Measurements from ENCODE around the gene NXPH2. TPM values are rescaled to one million over a fixed set of nuclear protein-coding genes. Genes with fewer than 3 reads are reported as not detected.

The NXPH2 gene
- total and polyA plus RNA-seq, 2 of the 13 experiments (the other 11 are each of a cell fraction or from before 2014, with no cell fraction given): not detected

DNA sequence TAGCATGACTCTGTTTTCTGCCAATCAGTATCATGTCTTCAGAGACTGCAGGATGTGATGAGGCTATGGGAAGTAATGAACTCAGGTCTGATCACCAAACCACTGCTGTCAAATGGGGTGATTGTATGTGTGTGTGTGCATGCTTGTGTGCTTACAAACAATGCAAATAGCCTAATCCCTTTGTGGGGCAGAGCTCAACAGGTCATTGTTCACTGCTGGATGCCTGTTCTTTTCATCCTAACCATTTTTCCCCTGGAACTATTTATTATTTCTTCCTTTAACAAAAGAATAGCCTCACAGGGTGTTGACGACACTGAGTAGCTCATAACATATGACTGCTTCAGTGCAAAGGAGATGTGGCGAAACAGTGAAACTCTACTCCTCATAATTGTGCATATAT is 55.9 kb downstream of the NXPH2 start (continued):
- TF ChIP-seq ZNF383 (CRISPR knock-in tag; IDR thresholded peaks at IDR 0.05; ENCODE audit: borderline replicate concordance) (no peak), FOXP1 (IDR thresholded peaks at IDR 0.05) (no peak), FOXP1 (CRISPR knock-in tag; IDR thresholded peaks at IDR 0.05) (peak; percentile 79), ZMYM3 (CRISPR knock-in tag; IDR thresholded peaks at IDR 0.05) (0 out of 2 replicates have a peak, but pooled peaks have one; percentile 11), ZC3H4 (CRISPR knock-in tag; IDR thresholded peaks at IDR 0.05; ENCODE audit: borderline replicate concordance) (no peak), NCOA1 (CRISPR knock-in tag; IDR thresholded peaks at IDR 0.05) (no peak), HNRNPUL1 (IDR thresholded peaks at IDR 0.05; ENCODE audit: low read depth, low read length) (no peak), FOXA1 (IDR thresholded peaks at IDR 0.05) (no peak), FOXA1 (CRISPR knock-in tag; IDR thresholded peaks at IDR 0.05) (peak; percentile 59; the same call in 1 of the 2 replicates), SALL1 (CRISPR knock-in tag; IDR thresholded peaks at IDR 0.05) (peak; percentile 39; the same call in 1 of the 2 replicates), PITX1 (CRISPR knock-in tag; IDR thresholded peaks at IDR 0.05) (peak; percentile 63; the same call in 1 of the 2 replicates), SOX5 (CRISPR knock-in tag; IDR thresholded peaks at IDR 0.05; ENCODE audit: borderline replicate concordance) (peak; percentile 89)

DNA sequence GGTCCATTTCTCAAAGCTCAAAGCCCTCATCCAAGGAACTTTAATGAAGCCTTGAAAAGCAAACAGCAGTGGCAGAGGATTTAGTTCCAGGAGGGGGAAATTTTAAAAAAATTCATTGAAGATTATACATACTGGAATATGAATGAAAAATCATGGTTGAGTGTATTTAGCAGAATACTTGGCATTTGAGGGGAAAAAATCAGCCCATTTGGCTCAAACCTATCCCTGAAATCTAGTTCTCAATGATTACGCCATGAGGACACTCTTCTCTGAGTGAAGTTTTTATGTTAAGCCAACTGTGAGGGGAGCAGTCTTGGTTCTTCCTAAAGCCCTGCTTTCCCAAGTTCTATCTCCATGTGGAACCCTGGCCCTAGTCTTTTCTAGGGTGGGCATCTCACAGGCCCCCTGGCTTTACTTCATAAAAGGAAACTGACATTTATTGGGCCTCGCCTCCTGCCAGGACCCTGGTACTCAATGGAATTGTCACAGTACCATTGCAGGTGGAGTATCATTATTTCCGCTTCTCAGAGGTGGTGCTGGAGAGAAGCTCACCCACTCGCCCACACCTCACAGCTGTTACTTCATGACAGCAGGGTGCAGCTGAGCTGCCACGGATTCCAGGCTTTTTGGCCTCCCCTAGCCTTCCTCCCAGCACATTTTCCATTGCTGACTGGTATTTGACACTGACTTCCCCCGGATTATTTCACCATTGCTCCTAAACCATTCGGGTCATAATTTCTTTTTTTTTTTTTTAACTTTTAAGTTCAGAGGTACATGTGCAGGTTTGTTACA is 56.8 kb downstream of the NXPH2 start:
- no peaks in the 10 kb centered on the region for H3K36me3 ChIP-seq (replicated peaks in 1 of 2; ENCODE audit: control insufficient read depth in 1 of 2, insufficient read depth in 2 of 2, low read length in 2 of 2)
- H3K4me3 ChIP-seq (replicated peaks in 1 of 3; ENCODE audit: insufficient read depth in 1 of 3, low read depth in 2 of 3, low read length in 3 of 3): no peak overlapping the region
- peaks cover 49% of the 10 kb centered on the region for H3K4me1 ChIP-seq (ENCODE audit: insufficient read depth, low read length)
- no peak for FAIRE-seq
- in situ Hi-C loops (cut with HindIII; ENCODE audit: extremely low pct_ligation_motif_present, low pct_unique_long_range_greater_than_20kb) (no loop called here), intact Hi-C loops (cut with micrococcal nuclease; ENCODE audit: unreplicated experiment) (no loop called here)
- H3K9me3 ChIP-seq (ENCODE audit: low read length): no peaks in the 10 kb centered on the region
- no peak overlapping the region for H3K27ac ChIP-seq (ENCODE audit: extremely low read length, insufficient read depth, low read length)
- no TSS peak for BruUV-seq (replicated peaks)
- no peaks in the 10 kb centered on the region for H3K79me2 ChIP-seq (ENCODE audit: insufficient read depth, low read length)
- H2AFZ ChIP-seq (ENCODE audit: low read length): no peak overlapping the region
- DNase-seq (ENCODE audit: low spot score): no peak
- TF ChIP-seq ZNF33A (CRISPR knock-in tag; IDR thresholded peaks at IDR 0.05; ENCODE audit: borderline replicate concordance): no peak
- no peak for TF ChIP-seq ZSCAN25 (CRISPR knock-in tag; IDR thresholded peaks at IDR 0.05)
- TF ChIP-seq FOXM1 (CRISPR knock-in tag; IDR thresholded peaks at IDR 0.05): no peak
- no peak for TF ChIP-seq RXRA (CRISPR knock-in tag; IDR thresholded peaks at IDR 0.05)
- no peak for TF ChIP-seq MIER2 (CRISPR knock-in tag; IDR thresholded peaks at IDR 0.05)
- CTCF ChIA-PET (ENCODE audit: low intra/inter-chr PET ratio, low total read pairs): no interaction called here
- H4K20me1 ChIP-seq (ENCODE audit: insufficient read depth, low read length): no peaks in the 10 kb centered on the region
- ATAC-seq: no peak
- no peak overlapping the region for H3K9ac ChIP-seq (ENCODE audit: insufficient read depth, low read depth, low read length)
- 65% methylated on average over 7 of the region's 7 CpGs for WGBS (ENCODE audit: low lambda C conversion rate)
- POLR2A ChIA-PET: no interaction called here
- peaks cover 2 to 15% of the 10 kb centered on the region in 2 experiments; a peak in 2 of 5 replicates for H3K27me3 ChIP-seq (ENCODE audit: control insufficient read depth in 1 of 2, insufficient read depth in 2 of 2, low read length in 2 of 2)
- no peak overlapping the region for H3K4me2 ChIP-seq (ENCODE audit: low read depth, low read length)

Measured in HepG2 (cell line).